ENCODE data around the gene ZFP1. TPM values are rescaled to one million over a fixed set of nuclear protein-coding genes. Genes with fewer than 3 reads are reported as not detected.
A peak's percentile ranks its signal among the peaks of the same experiment; 100 is the strongest.

The ZFP1 gene
- total and polyA plus RNA-seq, 9 of the 15 experiments (the other 6 are each of a cell fraction or from before 2014, with no cell fraction given) = 2.6 to 14.7 (median 11.6) TPM

- TF ChIP-seq SRF (CRISPR knock-in tag; IDR thresholded peaks at IDR 0.05) (no peak), ZNF143 (CRISPR knock-in tag; IDR thresholded peaks at IDR 0.05) (no peak), ESRRA (IDR thresholded peaks at IDR 0.05; ENCODE audit: borderline replicate concordance, low read depth) (no peak), ELF2 (CRISPR knock-in tag; IDR thresholded peaks at IDR 0.05) (no peak)
Measured at GRCh38 chr16:75139498-75139897, 8.8 kb upstream of the ZFP1 start (continued).

- in situ Hi-C loops (cut with MboI) = loop anchor here (25.0 kb wide), 1 partner anchor 432 kb away; the partner anchor contains the start of gene MLKL
- FAIRE-seq (no peak), DNase-seq (ENCODE audit: extremely low read depth in 1 of 4, low spot score in 3 of 4) (no peak), ATAC-seq (no peak)
- H3K27me3 ChIP-seq (ENCODE audit: control insufficient read depth in 2 of 2, insufficient read depth in 2 of 2, low read length in 2 of 2) = no peaks in the 10 kb centered on the region
- peak overlapping the region; percentile 42 for H2AFZ ChIP-seq (ENCODE audit: low read depth, low read length)
- H4K20me1 ChIP-seq (replicated peaks; ENCODE audit: control insufficient read depth, insufficient read depth, low read length) = no peaks in the 10 kb centered on the region
- no peak overlapping the region for H3K9ac ChIP-seq (ENCODE audit: insufficient read depth in 1 of 2, low read depth in 2 of 2, low read length in 2 of 2)
- no peak overlapping the region for H3K27ac ChIP-seq (ENCODE audit: extremely low read depth, low read depth, low read length)
- BruUV-seq (replicated peaks) = no TSS peak
- H3K4me2 ChIP-seq (ENCODE audit: insufficient read depth, low read length) = no peak overlapping the region
- peaks cover 5% of the 10 kb centered on the region; the same call in 1 of the 2 replicates for H3K9me3 ChIP-seq (replicated peaks; ENCODE audit: control insufficient read depth, insufficient read depth, low read depth, low read length)
- H3K79me2 ChIP-seq (ENCODE audit: control insufficient read depth, insufficient read depth, low read length) = peaks cover 2% of the 10 kb centered on the region
- no peak overlapping the region for H3K4me3 ChIP-seq
- CTCF ChIA-PET (ENCODE audit: low intra/inter-chr PET ratio) = no interaction called here
- no peaks in the 10 kb centered on the region; the same call in 2 of the 3 replicates for H3K36me3 ChIP-seq (ENCODE audit: control insufficient read depth, insufficient read depth, low read length)
- peaks cover 0 to 6% of the 10 kb centered on the region in 2 experiments; a peak in 3 of 5 replicates for H3K4me1 ChIP-seq (replicated peaks in 1 of 2; ENCODE audit: control insufficient read depth in 2 of 2, insufficient read depth in 2 of 2, low read length in 2 of 2)
- no peak for TF ChIP-seq FOXP1 (CRISPR knock-in tag; IDR thresholded peaks at IDR 0.05)
- TF ChIP-seq ZNF316 (IDR thresholded peaks at IDR 0.05) = no peak
- no peak for TF ChIP-seq ZNF584 (CRISPR knock-in tag; IDR thresholded peaks at IDR 0.05; ENCODE audit: low read depth)
- TF ChIP-seq TFAM (CRISPR knock-in tag; conservative IDR thresholded peaks at IDR 0.05) = no peak
- TF ChIP-seq KDM2B (CRISPR knock-in tag; IDR thresholded peaks at IDR 0.05) = no peak
- TF ChIP-seq NKRF (IDR thresholded peaks at IDR 0.05; ENCODE audit: borderline replicate concordance) = no peak
- TF ChIP-seq CREB5 (CRISPR knock-in tag; IDR thresholded peaks at IDR 0.05) = no peak
- TF ChIP-seq L3MBTL2 (IDR thresholded peaks at IDR 0.05) = no peak
- TF ChIP-seq KDM1A (IDR thresholded peaks at IDR 0.05) = no peak
- intact Hi-C loops (cut with micrococcal nuclease) = no loop called here
- POLR2A ChIA-PET = no interaction called here
- 34% methylated on average over 6 of the region's 6 CpGs for WGBS (ENCODE audit: insufficient coverage, low coverage, missing lambda C conversion rate)
- H3K9me1 ChIP-seq (ENCODE audit: control insufficient read depth, insufficient read depth, low read length) = no peaks in the 10 kb centered on the region
Measured at GRCh38 chr16:75143941-75144340, 4.4 kb upstream of the ZFP1 start.

Data from K562 (cell line).